Neural cell (in vitro differentiated cells): ENCODE measurements around the gene SP140. TPM values are rescaled to one million over a fixed set of nuclear protein-coding genes. Genes with fewer than 3 reads are reported as not detected.

ENCODE experiments used
- H2AFZ ChIP-seq: fragments of 200-600, 300-800 bp; sonication (generic), shearing (Covaris generic); 2 replicates; pipeline ENCODE4 v1.6.0; 2014; ENCODE audit warnings: low read depth, mild to moderate bottlenecking, antibody characterized with exemption, low read length, moderate library complexity
- H3F3A ChIP-seq: fragments of 200-600 bp; shearing (Covaris generic); 2 replicates; pipeline ENCODE4 v1.6.1; 2016; ENCODE audit warnings: mild to moderate bottlenecking, moderate library complexity, mixed read lengths, antibody characterized with exemption, low read length; ENCODE audit not compliant: insufficient read depth, poor library complexity, severe bottlenecking
- H3K27ac ChIP-seq: fragments of 200-600, 300-800 bp; sonication (generic), shearing (Covaris generic); 2 replicates; pipeline ENCODE4 v1.5.1; 2014; ENCODE audit warnings: mild to moderate bottlenecking, low read length, moderate library complexity
- H3K27me3 ChIP-seq: fragments of 300-800, 200-600 bp; sonication (generic), shearing (Covaris generic); 2 replicates; pipeline ENCODE4 v1.6.0; 2014; ENCODE audit warnings: mild to moderate bottlenecking, low read depth, low read length, moderate library complexity; ENCODE audit not compliant: insufficient read depth
- H3K36me3 ChIP-seq: fragments of 300-800, 200-600 bp; sonication (generic), shearing (Covaris generic); 2 replicates; pipeline ENCODE4 v1.5.1; 2014; ENCODE audit warnings: mild to moderate bottlenecking, antibody characterized with exemption, low read length, moderate library complexity; ENCODE audit not compliant: insufficient read depth
- H3K4me2 ChIP-seq: fragments of 300-800, 200-600 bp; sonication (generic), shearing (Covaris generic); 2 replicates; pipeline ENCODE4 v1.6.0; 2014; ENCODE audit warnings: mild to moderate bottlenecking, low read length
- H3K4me3 ChIP-seq: fragments of 300-800, 200-600 bp; sonication (generic), shearing (Covaris generic); 2 replicates; pipeline ENCODE4 v1.5.1; 2014; ENCODE audit warnings: mild to moderate bottlenecking, low read length, moderate library complexity
- H3K79me2 ChIP-seq: fragments of 200-600 bp; shearing (Covaris generic); replicated peaks from 2 replicates; pipeline ENCODE4 v1.6.0; 2014; ENCODE audit warnings: mild to moderate bottlenecking, low read length, moderate library complexity; ENCODE audit not compliant: insufficient read depth
- H3K9ac ChIP-seq: fragments of 300-800, 200-600 bp; sonication (generic), shearing (Covaris generic); 2 replicates; pipeline ENCODE4 v1.6.1; 2016; ENCODE audit warnings: mild to moderate bottlenecking, low read length, mixed read lengths
- H3K9me2 ChIP-seq: fragments of 200-600 bp; shearing (Covaris generic); 2 replicates; pipeline ENCODE4 v1.6.1; 2016; ENCODE audit warnings: mild to moderate bottlenecking, low read length, mixed read lengths; ENCODE audit not compliant: insufficient read depth
- H3K9me3 ChIP-seq: fragments of 200-600, 300-800 bp; sonication (generic), shearing (Covaris generic); 2 replicates; pipeline ENCODE4 v1.6.1; 2016; ENCODE audit warnings: mild to moderate bottlenecking, mixed run types, low read length, moderate library complexity, mixed read lengths
- H4K20me1 ChIP-seq: fragments of 200-600 bp; shearing (Covaris generic); 2 replicates; pipeline ENCODE4 v1.6.1; 2016; ENCODE audit warnings: mild to moderate bottlenecking, mixed run types; ENCODE audit not compliant: insufficient read depth
- CTCF ChIP-seq: fragments of 450-650 bp; IDR thresholded peaks from 2 replicates; pipeline ENCODE4 v1.5.1; 2014; ENCODE audit warnings: antibody characterized with exemption, mild to moderate bottlenecking, moderate library complexity; ENCODE audit not compliant: poor library complexity, severe bottlenecking
- EP300 ChIP-seq: fragments of 450-650 bp; conservative IDR thresholded peaks from 2 replicates; pipeline ENCODE4 v1.6.1; 2014; ENCODE audit warnings: antibody characterized with exemption, mild to moderate bottlenecking, moderate library complexity; ENCODE audit not compliant: poor library complexity, severe bottlenecking
- EZH2 ChIP-seq: fragments of 200-600, 300-800 bp; shearing (Covaris generic), sonication (generic); IDR thresholded peaks from 2 replicates; pipeline ENCODE4 v1.6.1; 2014; ENCODE audit warnings: antibody characterized with exemption, low read length, borderline replicate concordance, mild to moderate bottlenecking; ENCODE audit not compliant: insufficient read depth, poor library complexity, severe bottlenecking
- MXI1 ChIP-seq: fragments of 450-650 bp; conservative IDR thresholded peaks from 2 replicates; pipeline ENCODE4 v1.6.1; 2014; ENCODE audit warnings: antibody characterized with exemption, mild to moderate bottlenecking; ENCODE audit not compliant: poor library complexity, severe bottlenecking
- POLR2AphosphoS5 ChIP-seq: IDR thresholded peaks from 2 replicates; pipeline ENCODE4 v1.6.1; 2012
- RAD21 ChIP-seq: fragments of 450-650 bp; conservative IDR thresholded peaks from 2 replicates; pipeline ENCODE4 v1.6.1; 2014; ENCODE audit warnings: antibody characterized with exemption, mild to moderate bottlenecking, moderate library complexity
- REST ChIP-seq: IDR thresholded peaks from 2 replicates; pipeline ENCODE4 v1.6.1; 2012; ENCODE audit warnings: borderline replicate concordance
- SMC3 ChIP-seq: fragments of 450-650 bp; conservative IDR thresholded peaks from 2 replicates; pipeline ENCODE4 v1.6.1; 2014; ENCODE audit warnings: antibody characterized with exemption, mild to moderate bottlenecking, moderate library complexity; ENCODE audit not compliant: poor library complexity
- TAF1 ChIP-seq: IDR thresholded peaks from 2 replicates; pipeline ENCODE4 v1.6.1; 2012; ENCODE audit warnings: low read depth
- polyA plus RNA-seq: library from polyadenylated mRNA; depleted of rRNA; stranded (reverse); fragments of >200 nt; gene quantifications from 2 replicates; pipeline ENCODE4 v1.2.3, GENCODE V29; 2014

Gene SP140
- polyA plus RNA-seq, 1 donor from 2014 or later, result 0.74 TPM

GRCh38 chr2:230324503-230324902 lies 99.0 kb downstream of the SP140 start:
- no peaks in the 10 kb centered on the region for H4K20me1 ChIP-seq
- H3K4me2 ChIP-seq, result no peak overlapping the region
- H2AFZ ChIP-seq, result no peak overlapping the region
- H3K27ac ChIP-seq, result no peak overlapping the region
- H3K27me3 ChIP-seq, result no peaks in the 10 kb centered on the region
- H3K9me2 ChIP-seq, result no peaks in the 10 kb centered on the region
- no peaks in the 10 kb centered on the region for H3F3A ChIP-seq
- no peak overlapping the region for H3K4me3 ChIP-seq
- H3K9me3 ChIP-seq, result no peaks in the 10 kb centered on the region
- no peaks in the 10 kb centered on the region for H3K79me2 ChIP-seq
- no peak overlapping the region for H3K9ac ChIP-seq
- H3K36me3 ChIP-seq, result no peaks in the 10 kb centered on the region
- TF ChIP-seq CTCF, result no peak
- TF ChIP-seq POLR2AphosphoS5, result no peak
- TF ChIP-seq TAF1, result no peak
- no peak for TF ChIP-seq EP300
- TF ChIP-seq EZH2, result no peak
- TF ChIP-seq REST, result no peak
- TF ChIP-seq RAD21, result no peak
- TF ChIP-seq SMC3, result no peak
- TF ChIP-seq MXI1, result no peak

GRCh38 chr2:230325316-230326243 lies 100.0 kb downstream of the SP140 start:
- no peaks in the 10 kb centered on the region for H3K9me3 ChIP-seq
- no peaks in the 10 kb centered on the region for H4K20me1 ChIP-seq
- no peaks in the 10 kb centered on the region for H3K9me2 ChIP-seq
- no peaks in the 10 kb centered on the region for H3K79me2 ChIP-seq
- H3K27ac ChIP-seq, result no peak overlapping the region
- no peak overlapping the region for H3K4me3 ChIP-seq
- no peaks in the 10 kb centered on the region for H3K27me3 ChIP-seq
- no peaks in the 10 kb centered on the region for H3K36me3 ChIP-seq
- H3K4me2 ChIP-seq, result no peak overlapping the region
- no peaks in the 10 kb centered on the region for H3F3A ChIP-seq
- H2AFZ ChIP-seq, result no peak overlapping the region
- no peak overlapping the region for H3K9ac ChIP-seq
- TF ChIP-seq RAD21 (no peak), EZH2 (no peak), TAF1 (no peak)
